Mesenchymal stem cell (in vitro differentiated cells and primary cell): Measurements from ENCODE around the gene WWOX.

ENCODE experiments used
- DNase-seq: peaks from one replicate; pipeline ENCODE4 v3.0.0-alpha.2; 2013
- H2AFZ ChIP-seq: one replicate; pipeline ENCODE4 v1.6.1; 2013; ENCODE audit warnings: low read depth, mild to moderate bottlenecking, control low read depth, inconsistent platforms, low read length, moderate library complexity
- H2AK5ac ChIP-seq: 2 replicates; pipeline ENCODE4 v1.6.1; 2013; ENCODE audit warnings: low read length, moderate library complexity, mild to moderate bottlenecking, inconsistent platforms; ENCODE audit not compliant: severe bottlenecking
- H2BK120ac ChIP-seq: one replicate; pipeline ENCODE4 v1.6.1; 2013; ENCODE audit warnings: low read depth, mild to moderate bottlenecking, inconsistent platforms, low read length, moderate library complexity
- H2BK12ac ChIP-seq, 2 experiments: one replicate each; pipeline ENCODE4 v1.6.1; 2013; ENCODE audit warnings: inconsistent platforms in 2 of 2, low read length in 2 of 2, mild to moderate bottlenecking in 2 of 2, moderate library complexity in 2 of 2, control low read depth in 1 of 2
- H2BK15ac ChIP-seq: one replicate; pipeline ENCODE4 v1.6.1; 2013; ENCODE audit warnings: mild to moderate bottlenecking, low read depth, inconsistent platforms; ENCODE audit not compliant: poor library complexity, severe bottlenecking
- H2BK5ac ChIP-seq: 2 replicates; pipeline ENCODE4 v1.6.1; 2013; ENCODE audit warnings: low read depth, mild to moderate bottlenecking, low read length, control low read depth, inconsistent platforms; ENCODE audit not compliant: poor library complexity, severe bottlenecking
- H3K14ac ChIP-seq, 2 experiments: one replicate each; pipeline ENCODE4 v1.6.1; 2013; ENCODE audit warnings: inconsistent platforms in 2 of 2, low read length in 2 of 2, control low read depth in 1 of 2, mild to moderate bottlenecking in 1 of 2, moderate library complexity in 1 of 2
- H3K18ac ChIP-seq, 2 experiments: one replicate each; pipeline ENCODE4 v1.6.1; 2013; ENCODE audit warnings: inconsistent platforms in 2 of 2, low read length in 2 of 2, control low read depth in 1 of 2, low read depth in 1 of 2, mild to moderate bottlenecking in 1 of 2
- H3K23ac ChIP-seq, 2 experiments: one replicate each; pipeline ENCODE4 v1.6.1; 2013; ENCODE audit warnings: inconsistent platforms in 2 of 2, low read length in 2 of 2, mild to moderate bottlenecking in 2 of 2, moderate library complexity in 2 of 2, control low read depth in 1 of 2
- H3K27ac ChIP-seq: 2 replicates; pipeline ENCODE4 v1.5.1; 2013; ENCODE audit warnings: mild to moderate bottlenecking, moderate library complexity, low read length, control low read depth, inconsistent platforms; ENCODE audit not compliant: poor library complexity, severe bottlenecking
- H3K27me3 ChIP-seq, 2 experiments: 2 replicates each; pipeline versions ENCODE4 v1.6.1 to v1.7.0; 2013; ENCODE audit warnings: low read length in 2 of 2, mild to moderate bottlenecking in 2 of 2, moderate library complexity in 2 of 2, control low read depth in 1 of 2, inconsistent platforms in 1 of 2; ENCODE audit not compliant: control insufficient read depth in 1 of 2, insufficient read depth in 1 of 2
- H3K36me3 ChIP-seq, 2 experiments: 2 replicates each; pipeline versions ENCODE4 v1.6.1 to v1.7.0; 2013; ENCODE audit warnings: low read length in 2 of 2, control low read depth in 1 of 2, inconsistent platforms in 1 of 2, low read depth in 1 of 2, mild to moderate bottlenecking in 1 of 2; ENCODE audit not compliant: insufficient read depth in 2 of 2, control insufficient read depth in 1 of 2
- H3K4ac ChIP-seq, 2 experiments: one replicate each; pipeline ENCODE4 v1.6.1; 2013; ENCODE audit warnings: inconsistent platforms in 2 of 2, low read length in 2 of 2, mild to moderate bottlenecking in 2 of 2, moderate library complexity in 2 of 2, control low read depth in 1 of 2, low read depth in 1 of 2
- H3K4me1 ChIP-seq: 2 replicates; pipeline ENCODE4 v1.6.1; 2013; ENCODE audit warnings: low read depth, low read length, control low read depth; ENCODE audit not compliant: control insufficient read depth, insufficient read depth
- H3K4me2 ChIP-seq: 2 replicates; pipeline ENCODE4 v1.6.1; 2013; ENCODE audit warnings: low read length, mild to moderate bottlenecking, inconsistent platforms; ENCODE audit not compliant: poor library complexity, severe bottlenecking
- H3K4me3 ChIP-seq, 2 experiments: 2 replicates each; pipeline versions ENCODE4 v1.5.1 to v1.7.0; 2013; ENCODE audit warnings: low read length in 2 of 2, mild to moderate bottlenecking in 2 of 2, control low read depth in 1 of 2, low read depth in 1 of 2; ENCODE audit not compliant: insufficient read depth in 1 of 2
- H3K79me1 ChIP-seq: replicated peaks from 2 replicates; pipeline ENCODE4 v1.6.1; 2013; ENCODE audit warnings: mild to moderate bottlenecking, control low read depth, low read length, inconsistent platforms; ENCODE audit not compliant: poor library complexity, severe bottlenecking
- H3K9ac ChIP-seq: 2 replicates; pipeline ENCODE4 v1.7.0; 2013; ENCODE audit warnings: mild to moderate bottlenecking, low read length, moderate library complexity
- H3K9me3 ChIP-seq: 2 replicates; pipeline ENCODE4 v1.7.0; 2013; ENCODE audit warnings: mild to moderate bottlenecking, low read length; ENCODE audit not compliant: control insufficient read depth
- H4K8ac ChIP-seq: one replicate; pipeline ENCODE4 v1.6.1; 2013; ENCODE audit warnings: inconsistent platforms, mild to moderate bottlenecking, low read length, moderate library complexity
- H4K91ac ChIP-seq: one replicate; pipeline ENCODE4 v1.6.1; 2013; ENCODE audit warnings: mild to moderate bottlenecking, low read length, inconsistent platforms
- WGBS: methylation state at CpG from one replicate; pipeline ENCODE4 v1.1.7; 2013; ENCODE audit warnings: mixed read lengths; 5-methylcytosine and 5-hydroxymethylcytosine counted together

Gene WWOX

GRCh38 chr16:78198288-78198687 is 98.8 kb downstream of the WWOX start:
- WGBS = 95% methylated on average over 2 of the region's 5 CpGs
- H2BK15ac ChIP-seq = no peak overlapping the region
- H3K4me1 ChIP-seq = no peaks in the 10 kb centered on the region
- no peak for DNase-seq
- no peak overlapping the region for H2BK120ac ChIP-seq
- no peaks in the 10 kb centered on the region for H3K9me3 ChIP-seq
- no peak overlapping the region for H4K8ac ChIP-seq
- no peak overlapping the region for H2AFZ ChIP-seq
- H3K27ac ChIP-seq = no peak overlapping the region
- no peak overlapping the region for H2AK5ac ChIP-seq
- H4K91ac ChIP-seq = no peak overlapping the region
- H3K18ac ChIP-seq = no peak overlapping the region
- no peak overlapping the region for H2BK5ac ChIP-seq
- H3K14ac ChIP-seq = no peak overlapping the region
- H3K36me3 ChIP-seq = no peaks in the 10 kb centered on the region
- peaks cover 2% of the 10 kb centered on the region for H3K79me1 ChIP-seq
- H3K4ac ChIP-seq = no peak overlapping the region
- H3K23ac ChIP-seq = no peak overlapping the region
- no peaks in the 10 kb centered on the region for H3K27me3 ChIP-seq
- no peak overlapping the region for H3K4me2 ChIP-seq
- no peak overlapping the region for H3K4me3 ChIP-seq
- H3K9ac ChIP-seq = no peak overlapping the region
- H2BK12ac ChIP-seq = no peak overlapping the region

GRCh38 chr16:78199325-78200022 is 100.0 kb downstream of the WWOX start:
- no peak overlapping the region for H3K23ac ChIP-seq
- H3K27me3 ChIP-seq = no peaks in the 10 kb centered on the region
- no peaks in the 10 kb centered on the region for H3K4me1 ChIP-seq
- no peak overlapping the region for H4K91ac ChIP-seq
- no peaks in the 10 kb centered on the region for H3K36me3 ChIP-seq
- no peak overlapping the region for H2BK5ac ChIP-seq
- H3K9ac ChIP-seq = no peak overlapping the region
- no peak overlapping the region for H3K27ac ChIP-seq
- no peak overlapping the region for H2AK5ac ChIP-seq
- no peak overlapping the region for H3K4me2 ChIP-seq
- no peak overlapping the region for H4K8ac ChIP-seq
- no peak overlapping the region for H3K4me3 ChIP-seq
- H3K14ac ChIP-seq = no peak overlapping the region
- H3K9me3 ChIP-seq = no peaks in the 10 kb centered on the region
- WGBS = 86% methylated on average over 6 of the region's 7 CpGs
- peaks cover 3% of the 10 kb centered on the region for H3K79me1 ChIP-seq
- H3K4ac ChIP-seq = no peak overlapping the region
- H2AFZ ChIP-seq = no peak overlapping the region
- H3K18ac ChIP-seq = no peak overlapping the region
- H2BK15ac ChIP-seq = no peak overlapping the region
- no peak overlapping the region for H2BK12ac ChIP-seq
- DNase-seq = no peak
- no peak overlapping the region for H2BK120ac ChIP-seq

DNA sequence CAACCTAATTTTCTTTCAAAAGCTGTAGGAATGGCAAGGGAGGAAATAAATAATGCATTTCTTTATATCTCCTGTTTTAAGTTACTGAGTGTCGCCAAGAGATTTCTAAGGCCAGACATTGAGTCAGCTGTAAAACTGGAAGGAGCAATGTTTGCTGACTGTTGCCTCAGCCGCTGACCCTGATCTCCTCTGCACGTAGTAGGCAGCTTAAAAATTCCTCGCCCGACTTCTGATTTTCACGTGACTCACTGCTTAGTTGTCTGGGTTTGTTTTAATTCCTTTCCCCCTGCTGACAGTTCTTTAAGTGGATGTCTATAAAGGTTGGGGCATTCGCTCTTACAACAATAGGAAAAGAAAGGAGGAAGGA is 100.6 kb downstream of the WWOX start:
- Histone ChIP-seq H3K4ac (no peak overlapping the region), H2AFZ (no peak overlapping the region), H3K36me3 (no peaks in the 10 kb centered on the region), H3K14ac (no peak overlapping the region), H2BK5ac (no peak overlapping the region), H3K4me3 (no peak overlapping the region), H3K23ac (no peak overlapping the region), H4K8ac (no peak overlapping the region), H3K4me2 (no peak overlapping the region), H2BK15ac (no peak overlapping the region), H3K4me1 (no peaks in the 10 kb centered on the region), H2BK120ac (no peak overlapping the region), H3K9ac (no peak overlapping the region), H3K18ac (no peak overlapping the region), H3K27ac (no peak overlapping the region), H2BK12ac (no peak overlapping the region), H4K91ac (no peak overlapping the region), H3K79me1 (peaks cover 2% of the 10 kb centered on the region), H3K9me3 (no peaks in the 10 kb centered on the region), H3K27me3 (no peaks in the 10 kb centered on the region), H2AK5ac (no peak overlapping the region)
- WGBS = 86% methylated on average over 7 of the region's 7 CpGs
- DNase-seq = no peak

DNA sequence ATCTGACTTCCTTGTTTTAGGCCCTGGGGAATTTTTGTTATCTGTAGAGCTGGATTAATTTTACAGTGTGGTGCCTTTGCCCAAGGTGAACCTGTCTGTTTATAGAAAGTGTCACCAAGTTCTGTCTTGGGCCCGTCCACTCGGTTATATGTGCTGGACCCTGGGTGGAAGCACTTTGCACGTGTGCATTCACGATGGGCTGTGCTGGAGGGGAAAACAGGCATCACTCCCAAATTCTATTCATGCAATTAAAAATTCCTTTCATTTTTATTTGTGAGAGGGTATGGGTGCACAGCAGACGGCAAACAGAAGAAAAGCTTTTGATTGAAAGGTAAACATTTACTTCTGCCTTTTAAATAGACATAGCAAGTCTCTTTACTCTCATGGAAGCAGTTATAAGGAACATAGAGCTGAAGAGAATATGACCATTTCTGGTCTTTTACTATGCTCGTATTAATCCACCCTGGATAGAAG is 101.2 kb downstream of the WWOX start:
- H3K36me3 ChIP-seq = no peaks in the 10 kb centered on the region
- DNase-seq = no peak
- no peak overlapping the region for H3K4me2 ChIP-seq
- H3K27ac ChIP-seq = no peak overlapping the region
- H3K9me3 ChIP-seq = no peaks in the 10 kb centered on the region
- H3K23ac ChIP-seq = no peak overlapping the region
- no peak overlapping the region for H3K4ac ChIP-seq
- no peak overlapping the region for H2BK5ac ChIP-seq
- H3K9ac ChIP-seq = no peak overlapping the region
- H2BK12ac ChIP-seq = no peak overlapping the region
- H3K79me1 ChIP-seq = peaks cover 1% of the 10 kb centered on the region
- H2AK5ac ChIP-seq = no peak overlapping the region
- H3K4me3 ChIP-seq = no peak overlapping the region
- H3K4me1 ChIP-seq = no peaks in the 10 kb centered on the region
- 90% methylated on average over 3 of the region's 6 CpGs for WGBS
- no peaks in the 10 kb centered on the region for H3K27me3 ChIP-seq
- no peak overlapping the region for H3K14ac ChIP-seq
- H2BK120ac ChIP-seq = no peak overlapping the region
- no peak overlapping the region for H2AFZ ChIP-seq
- no peak overlapping the region for H4K8ac ChIP-seq
- H2BK15ac ChIP-seq = no peak overlapping the region
- no peak overlapping the region for H3K18ac ChIP-seq
- no peak overlapping the region for H4K91ac ChIP-seq
